A673 (cell line): Measurements from ENCODE around the gene TRIM37.

ENCODE experiments used
- CTCF ChIP-seq: fragments of 300-800, 200-600 bp; sonication (generic); conservative IDR thresholded peaks from 2 replicates; pipeline ENCODE4 v1.5.1; 2017; ENCODE audit warnings: low read depth, mild to moderate bottlenecking, antibody characterized with exemption, low read length, moderate library complexity, mixed read lengths
- EZH2 ChIP-seq: fragments of 200-600 bp; sonication (generic); IDR thresholded peaks from 2 replicates; pipeline ENCODE4 v1.6.1; 2017; ENCODE audit warnings: borderline replicate concordance, low read depth, mild to moderate bottlenecking, mixed read lengths, antibody characterized with exemption, low read length; ENCODE audit not compliant: poor library complexity, severe bottlenecking

GRCh38 chr17:59002848-59003247 is 103.8 kb downstream of the TRIM37 start:
- TF ChIP-seq EZH2 (no peak), CTCF (no peak)
